Ramos (cell line): ENCODE data around the gene ZC3H18.
"Not testable (repeated sequence)": the region's sequence is repeated elsewhere in the genome, so short reads cannot be mapped to it uniquely, and the experiment has no call there.

Source experiments
- in situ Hi-C: fragments of 300-500 bp; cut with MboI; formaldehyde crosslinking; loops from one replicate; pipeline ENCODE4 v1.14.3; 2022; ENCODE audit warnings: low sequenced_read_pairs; ENCODE audit not compliant: unreplicated experiment

ZC3H18 gene

DNA sequence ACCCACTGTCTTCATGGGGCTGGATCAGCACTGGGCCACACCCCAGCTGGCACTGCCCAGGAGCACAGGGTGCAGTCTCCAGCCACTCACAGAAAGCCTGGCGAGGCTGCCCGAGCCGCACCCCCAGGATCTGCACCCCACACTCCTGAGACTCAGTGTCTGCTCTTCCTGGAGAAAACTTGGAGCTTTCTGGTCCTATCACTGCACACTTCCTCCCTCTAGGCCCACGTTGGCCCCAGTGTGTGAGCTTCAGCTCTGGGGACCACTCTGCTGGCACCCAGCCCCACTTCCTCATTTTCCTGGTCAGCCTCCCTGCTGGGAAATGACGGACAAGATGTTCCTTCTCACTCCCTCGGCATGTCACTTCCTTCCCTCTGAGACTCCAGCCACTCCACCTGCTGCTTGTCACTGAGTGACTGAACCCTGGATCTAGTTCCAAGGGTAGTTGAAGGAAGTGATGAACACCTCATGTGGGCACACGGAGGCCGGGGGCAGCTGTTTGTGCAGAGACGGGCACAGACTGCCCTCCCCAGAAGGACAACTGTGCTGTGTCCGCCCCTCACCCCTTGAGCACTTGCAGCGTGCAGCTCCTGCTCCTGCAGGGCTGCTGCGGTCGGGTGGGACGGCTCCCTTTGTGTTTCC is 29.0 kb downstream of the ZC3H18 start:
- in situ Hi-C loops: no loop called here

DNA sequence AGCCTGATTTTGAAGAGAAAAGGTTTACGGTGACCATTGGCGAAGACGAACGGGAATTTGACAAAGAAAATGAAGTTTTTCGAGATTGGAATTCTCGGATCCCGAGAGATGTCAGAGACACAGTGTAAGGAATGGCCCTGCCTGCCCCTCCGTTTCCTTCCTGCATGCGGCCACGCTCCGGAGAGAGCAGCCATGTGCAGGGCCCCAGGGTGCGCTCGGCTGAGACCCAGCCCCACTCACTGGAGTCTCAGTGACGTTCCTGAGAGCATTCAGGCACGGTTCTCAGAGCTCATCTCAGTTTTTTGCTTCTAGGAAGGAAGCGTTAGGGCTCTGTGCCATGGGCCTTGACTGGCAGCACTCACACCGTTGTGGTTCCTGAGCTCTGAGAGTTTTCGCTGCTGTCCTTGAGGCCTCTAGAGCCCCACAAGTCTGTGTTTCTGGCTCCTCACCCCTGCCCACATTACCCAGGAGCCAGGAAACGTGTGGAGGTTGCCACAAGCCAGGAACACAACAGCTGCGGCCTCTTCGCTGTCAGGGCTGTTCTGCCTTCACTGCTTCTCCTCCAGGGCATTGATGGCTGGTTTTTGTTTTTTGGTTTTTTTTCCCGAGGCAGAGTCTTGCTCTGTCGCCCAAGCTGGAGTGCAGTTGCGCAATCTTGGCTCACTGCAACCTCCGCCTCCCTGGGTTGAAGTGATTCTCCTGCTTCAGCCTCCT is 29.8 kb downstream of the ZC3H18 start:
- in situ Hi-C loops: no loop called here

DNA sequence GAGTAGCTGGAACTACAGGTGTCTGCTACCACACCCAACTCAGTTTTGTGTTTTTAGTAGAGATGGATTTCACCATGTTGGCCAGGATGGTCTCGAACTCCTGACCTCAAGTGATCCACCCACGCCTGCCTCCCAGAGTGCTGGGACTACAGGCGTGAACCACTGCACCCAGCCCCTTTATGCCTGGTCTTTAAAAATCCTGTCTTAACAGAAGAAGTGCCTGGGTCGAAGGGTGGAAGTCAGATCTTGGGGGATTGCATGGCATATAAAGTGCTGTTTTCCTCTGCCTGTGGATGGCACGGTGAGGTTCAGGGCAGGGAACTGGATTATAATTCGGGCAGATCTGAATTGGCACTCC is 30.3 kb downstream of the ZC3H18 start:
- in situ Hi-C loops: no loop called here

DNA sequence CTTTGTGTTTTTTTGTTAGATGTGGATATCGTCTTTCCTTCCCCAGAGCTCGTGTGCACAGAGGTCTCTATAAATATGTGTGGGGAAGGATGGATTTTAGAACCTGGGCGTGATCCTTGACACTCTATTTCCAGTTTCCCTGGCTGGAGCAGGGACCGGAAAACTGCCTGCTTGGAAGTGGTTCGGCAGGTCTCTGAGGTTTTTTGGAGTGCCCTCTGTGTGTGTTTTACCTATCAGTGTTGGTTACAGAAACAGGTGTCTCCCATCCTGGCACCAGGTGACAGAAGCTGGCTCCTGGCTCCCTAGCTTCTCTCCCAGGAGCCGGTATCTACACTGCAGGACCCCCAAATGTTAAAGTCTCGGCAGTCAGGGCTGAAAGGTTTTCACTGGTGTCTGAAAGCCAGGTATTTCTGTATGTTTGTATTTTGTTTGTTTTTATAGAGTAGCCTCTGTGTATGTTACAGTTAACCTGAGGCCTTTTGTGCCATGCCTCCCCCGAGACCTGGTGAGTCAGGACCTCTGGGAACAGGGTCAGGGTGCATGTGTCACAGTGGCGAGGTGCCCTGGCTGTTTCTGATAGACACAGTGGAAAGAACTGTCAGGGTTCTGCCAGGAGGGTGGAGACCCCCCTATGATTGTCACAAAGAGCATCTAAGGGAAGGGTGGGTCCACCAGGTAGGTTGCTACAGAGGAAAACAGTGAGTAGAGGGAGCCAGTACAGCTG is 31.3 kb downstream of the ZC3H18 start:
- in situ Hi-C loops: no loop called here

DNA sequence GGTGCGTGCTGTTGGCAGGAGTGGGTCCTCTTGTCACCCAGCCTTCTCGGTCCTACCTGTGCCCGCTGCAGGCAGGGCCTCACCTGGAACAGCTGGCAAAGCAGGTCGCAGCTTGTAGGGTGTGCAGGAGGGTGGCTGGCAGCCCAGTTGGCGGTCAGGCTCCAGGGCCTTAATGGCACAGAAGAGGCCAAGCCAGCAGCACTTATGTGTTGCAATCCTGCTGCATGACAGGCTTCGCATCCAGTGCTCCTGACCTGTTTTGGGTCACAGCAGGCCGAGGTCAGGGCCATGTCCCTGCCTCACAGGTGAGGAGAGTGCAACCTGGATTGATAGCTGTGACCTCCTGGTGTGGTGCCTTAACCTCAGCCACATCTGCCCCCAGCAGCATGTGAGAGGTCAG is 31.9 kb downstream of the ZC3H18 start:
- in situ Hi-C loops: no loop called here

DNA sequence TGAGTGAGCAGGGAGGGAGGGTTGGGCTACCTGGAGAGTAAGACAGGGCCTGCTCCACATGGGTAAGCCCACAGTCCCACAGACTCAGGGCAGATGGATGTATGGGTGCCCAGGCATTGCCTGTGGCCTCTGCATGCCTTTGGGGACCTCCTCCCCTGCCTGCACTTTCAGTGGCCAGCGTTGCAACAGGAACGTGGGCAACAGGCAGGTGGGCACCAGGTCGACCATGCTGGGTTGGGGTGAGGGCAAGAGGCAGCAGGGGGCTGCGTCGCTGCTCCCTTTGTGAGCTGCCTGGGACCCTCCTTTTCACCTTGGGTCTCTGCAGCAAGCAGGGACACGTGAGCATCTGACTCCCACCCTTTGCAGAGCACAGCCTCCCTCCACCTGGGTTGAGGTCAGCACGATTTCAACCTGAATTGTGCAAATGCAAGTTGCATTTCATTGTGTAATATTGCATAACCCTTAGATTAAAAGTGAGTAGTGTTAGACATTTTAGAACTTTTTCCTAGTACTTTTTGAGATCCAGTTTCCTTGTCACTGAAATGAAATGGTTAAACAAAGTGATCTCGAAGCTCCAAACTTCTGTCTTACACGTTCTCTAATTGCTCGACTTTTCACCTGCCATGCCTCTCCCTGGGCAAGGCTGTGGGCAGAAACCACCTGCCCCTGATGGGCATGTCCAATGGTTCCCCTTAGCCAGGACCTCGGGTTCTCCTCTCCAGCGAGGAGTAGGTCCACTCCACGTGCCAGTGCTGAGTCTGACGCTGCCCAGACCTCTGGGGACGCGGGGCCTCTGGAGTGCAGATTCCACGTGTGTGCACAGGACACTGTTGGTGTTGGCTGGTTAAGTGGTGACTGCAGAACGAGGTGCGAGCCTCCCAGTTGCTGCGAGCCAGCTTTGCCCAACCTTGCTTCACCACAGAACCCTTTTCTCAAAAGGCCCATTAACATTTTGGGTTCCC is 35.3 kb downstream of the ZC3H18 start:
- in situ Hi-C loops: no loop called here

DNA sequence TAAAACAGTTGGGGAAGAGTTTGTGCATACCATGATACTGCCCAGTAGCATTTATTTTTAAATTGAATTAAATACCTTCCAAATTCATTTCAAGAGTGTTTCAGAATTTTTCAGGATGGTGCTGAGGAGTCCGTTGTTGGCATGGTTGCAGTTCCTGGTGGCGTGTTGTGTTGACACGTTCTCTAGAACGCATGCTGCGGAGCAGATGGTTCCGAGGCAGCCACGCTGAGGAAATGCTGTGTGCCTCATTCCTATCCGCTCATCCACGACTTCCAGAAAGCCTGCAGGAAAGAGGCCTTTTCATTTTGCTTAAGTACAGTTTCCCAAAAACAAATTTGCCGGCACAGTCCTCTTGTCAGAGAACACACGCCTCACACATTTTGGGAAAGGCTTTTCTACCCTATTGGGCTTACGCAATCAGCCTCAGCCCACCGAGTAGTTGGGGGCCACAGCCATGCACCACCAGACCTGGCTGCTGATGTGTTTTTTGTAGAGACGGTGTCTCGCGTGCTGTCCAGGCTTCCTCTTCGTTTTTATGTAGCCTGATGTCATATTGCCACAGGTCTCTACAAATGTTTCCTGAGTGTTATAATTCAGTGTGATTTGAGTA is 36.0 kb downstream of the ZC3H18 start:
- in situ Hi-C loops: no loop called here

DNA sequence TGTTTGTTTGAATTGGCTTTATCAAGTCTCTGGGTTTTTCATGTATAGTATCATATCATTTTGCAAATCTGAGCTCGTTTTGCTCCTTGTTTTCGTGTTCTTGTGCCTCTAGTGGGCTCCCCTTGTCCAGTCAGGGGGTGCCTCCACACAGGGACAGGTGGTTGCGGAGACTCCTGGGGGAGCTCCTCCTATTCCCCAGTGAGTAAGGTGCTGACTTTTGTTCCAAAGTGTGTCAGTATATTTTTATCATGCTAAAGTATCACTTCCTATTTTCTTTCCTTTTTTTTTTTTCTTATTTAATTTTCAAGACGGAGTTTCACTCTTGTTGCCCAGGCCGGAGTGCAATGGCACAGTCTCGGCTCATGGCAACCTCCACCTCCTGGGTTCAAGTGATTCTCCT is 37.9 kb downstream of the ZC3H18 start:
- in situ Hi-C loops: no loop called here

DNA sequence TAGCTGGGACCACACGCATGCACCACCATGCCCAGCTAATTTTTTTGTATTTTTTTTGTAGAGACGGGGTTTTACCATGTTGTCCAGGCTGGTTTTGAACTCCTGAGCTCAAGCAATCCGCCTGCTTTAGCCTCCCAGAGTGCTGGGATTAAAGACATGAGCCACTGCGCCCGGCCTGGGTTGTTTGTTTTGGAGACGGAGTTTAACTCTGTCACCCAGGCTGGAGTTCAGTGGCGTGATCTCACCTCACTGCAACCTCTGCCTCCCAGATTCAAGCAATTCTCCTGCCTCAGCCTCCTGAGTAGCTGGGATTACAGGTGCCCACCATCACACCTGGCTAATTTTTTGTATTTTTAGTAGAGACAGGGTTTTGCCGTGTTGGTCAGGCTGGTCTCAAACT is 39.2 kb downstream of the ZC3H18 start:
- in situ Hi-C loops: not testable (repeated sequence)

DNA sequence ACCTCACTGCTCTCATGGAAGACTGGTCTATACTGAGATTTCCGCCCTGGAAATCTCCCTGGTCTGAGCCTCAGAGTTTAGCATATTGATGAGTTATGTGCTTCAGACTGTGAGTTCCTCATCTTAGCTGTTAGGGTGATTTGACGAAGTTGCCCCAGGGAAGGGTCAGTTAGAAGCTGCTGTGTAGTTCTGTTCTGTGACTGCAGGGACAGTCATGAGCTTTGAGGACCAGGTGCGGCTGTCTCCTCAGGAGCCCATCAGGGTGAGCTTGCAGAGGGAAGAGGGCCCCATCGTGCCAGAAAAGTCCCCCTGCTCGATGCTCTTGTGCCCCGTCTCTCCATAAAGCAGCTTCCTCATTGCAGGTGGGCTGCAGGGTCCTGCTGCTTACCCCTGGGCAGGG is 39.9 kb downstream of the ZC3H18 start:
- in situ Hi-C loops: no loop called here

DNA sequence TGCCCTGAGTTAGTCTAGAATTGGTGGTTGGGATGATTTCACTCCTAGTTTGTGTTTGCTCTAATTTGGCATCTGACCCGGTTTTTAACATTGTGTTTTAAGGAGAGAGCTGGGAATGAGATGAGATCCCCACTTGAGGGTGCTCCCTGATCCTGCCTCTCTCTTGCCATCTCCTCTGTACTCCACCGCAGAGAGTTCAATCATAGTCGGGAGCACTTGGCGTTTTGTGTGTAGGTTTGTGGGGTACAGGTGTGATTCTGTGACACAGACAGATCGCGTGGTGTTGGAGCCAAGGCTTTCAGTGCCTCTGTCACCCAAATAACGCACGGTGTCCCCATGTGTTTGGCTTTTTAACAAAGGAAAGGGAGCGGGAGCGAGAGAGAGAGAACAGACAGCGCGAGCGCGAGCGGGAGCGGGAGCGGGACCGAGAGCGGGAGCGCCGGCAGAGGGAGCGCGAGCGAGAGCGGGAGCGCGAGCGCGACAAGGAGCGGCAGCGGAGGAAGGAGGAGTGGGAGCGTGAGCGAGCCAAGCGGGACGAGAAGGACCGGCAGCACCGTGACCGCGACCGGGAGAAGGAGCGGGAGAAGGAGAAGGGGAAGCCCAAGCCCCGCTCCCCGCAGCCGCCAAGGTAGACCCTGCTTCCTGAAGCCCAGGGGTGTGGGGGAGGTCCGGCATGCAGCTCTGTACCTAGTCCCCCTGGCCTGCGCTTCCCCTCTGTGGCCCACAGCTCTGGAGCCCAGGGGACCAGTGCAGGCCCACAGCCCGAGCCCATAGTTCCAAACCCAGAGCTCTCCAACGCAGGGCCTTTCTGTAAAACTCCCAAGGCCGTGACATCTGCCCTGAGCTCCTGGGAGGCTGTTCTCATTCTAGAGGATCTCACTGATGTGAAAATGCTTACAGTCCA is 41.0 kb downstream of the ZC3H18 start:
- in situ Hi-C loops: no loop called here

DNA sequence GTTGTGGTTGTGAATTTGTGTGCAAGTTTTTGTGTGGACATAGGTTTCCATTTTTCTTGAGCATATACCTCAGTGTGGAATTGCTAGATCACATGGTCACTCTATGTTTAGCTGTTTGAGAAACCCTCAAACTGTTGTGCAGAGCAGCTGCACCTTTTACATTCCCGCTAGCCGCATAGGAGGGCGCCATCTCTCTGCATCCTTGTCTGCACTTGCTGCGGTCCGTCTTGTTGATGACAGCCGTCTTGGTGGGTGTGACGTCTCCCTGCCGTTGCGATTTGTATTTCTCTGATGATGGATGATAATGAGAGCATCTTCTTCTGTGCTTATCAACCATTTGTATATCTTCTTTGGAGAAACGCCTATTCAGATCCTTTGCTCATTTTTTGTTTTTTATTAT is 43.1 kb downstream of the ZC3H18 start:
- in situ Hi-C loops: no loop called here

DNA sequence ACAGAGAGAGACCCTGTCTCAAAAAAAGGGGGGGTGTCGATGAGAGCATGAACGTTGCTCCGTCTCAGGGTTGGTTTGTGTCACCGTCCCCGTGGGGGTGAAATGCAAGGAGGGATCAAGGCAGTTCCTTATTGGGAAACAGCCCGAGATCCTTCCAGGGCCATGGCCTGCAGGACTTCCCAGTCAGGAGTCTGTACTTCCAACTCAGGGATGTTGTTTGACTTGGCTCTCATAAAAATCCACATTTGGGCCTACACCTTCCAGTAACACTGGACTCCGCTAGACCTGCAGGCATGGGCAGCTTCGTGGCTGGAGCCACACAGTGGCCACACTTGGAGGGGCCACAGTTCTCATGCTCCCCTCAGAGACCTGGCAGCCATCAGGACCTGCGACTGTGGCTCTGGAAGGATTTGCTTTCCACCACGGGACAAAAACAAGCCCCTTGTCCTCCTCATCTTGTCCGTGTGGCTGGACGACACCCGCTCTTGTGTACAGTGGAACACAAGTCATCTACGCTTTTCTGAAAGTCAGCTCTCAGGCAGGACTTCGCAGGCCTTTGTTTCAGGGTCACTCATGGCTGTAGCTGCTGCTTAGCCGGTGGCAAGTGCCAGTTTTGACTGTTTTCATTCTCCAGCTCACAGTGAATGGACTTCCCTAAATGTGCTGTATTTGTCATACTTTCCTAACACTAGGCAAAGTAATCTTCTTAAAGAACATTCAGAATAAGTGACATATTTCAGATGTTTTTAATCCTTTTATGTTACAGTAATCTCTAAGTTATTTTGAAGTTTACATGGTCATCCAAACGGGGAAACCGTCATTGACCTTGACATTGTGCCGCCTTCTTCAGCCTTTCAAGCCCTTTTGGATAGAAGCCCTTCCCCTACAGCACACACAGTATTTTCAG is 44.0 kb downstream of the ZC3H18 start:
- in situ Hi-C loops: no loop called here

DNA sequence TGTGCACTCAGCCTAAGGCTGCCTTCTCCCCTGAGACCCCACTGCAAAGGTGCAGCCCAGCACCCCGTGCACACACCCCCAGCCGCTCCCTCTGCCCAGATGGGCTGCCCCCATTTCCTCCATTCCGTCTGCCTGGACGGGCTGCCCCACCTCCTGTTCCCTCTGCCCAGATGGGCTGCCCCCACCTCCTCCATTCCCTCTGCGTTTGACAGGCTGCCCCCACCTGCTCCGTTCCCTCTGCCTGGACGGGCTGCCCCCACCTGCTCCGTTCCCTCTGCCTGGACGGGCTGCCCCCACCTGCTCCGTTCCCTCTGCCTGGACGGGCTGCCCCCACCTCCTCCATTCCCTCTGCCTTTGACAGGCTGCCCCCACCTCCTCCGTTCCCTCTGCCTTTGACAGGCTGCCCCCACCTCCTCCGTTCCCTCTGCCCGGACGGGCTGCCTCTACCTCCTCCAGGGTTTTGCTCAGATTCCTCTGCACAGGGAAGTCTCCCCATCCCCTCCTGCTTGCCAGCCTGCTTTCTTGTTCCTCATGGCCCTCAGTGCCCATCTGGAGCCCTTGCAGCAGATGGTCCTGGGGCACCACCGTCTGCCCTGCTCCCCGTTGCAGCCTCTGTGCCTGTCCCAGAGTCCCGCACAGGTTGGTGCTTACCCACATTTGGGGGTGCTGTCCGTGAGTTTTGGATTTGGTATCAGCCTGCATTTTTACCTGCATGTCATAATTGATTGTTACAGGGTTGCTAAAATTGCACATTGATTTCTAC is 44.8 kb downstream of the ZC3H18 start:
- in situ Hi-C loops: no loop called here

DNA sequence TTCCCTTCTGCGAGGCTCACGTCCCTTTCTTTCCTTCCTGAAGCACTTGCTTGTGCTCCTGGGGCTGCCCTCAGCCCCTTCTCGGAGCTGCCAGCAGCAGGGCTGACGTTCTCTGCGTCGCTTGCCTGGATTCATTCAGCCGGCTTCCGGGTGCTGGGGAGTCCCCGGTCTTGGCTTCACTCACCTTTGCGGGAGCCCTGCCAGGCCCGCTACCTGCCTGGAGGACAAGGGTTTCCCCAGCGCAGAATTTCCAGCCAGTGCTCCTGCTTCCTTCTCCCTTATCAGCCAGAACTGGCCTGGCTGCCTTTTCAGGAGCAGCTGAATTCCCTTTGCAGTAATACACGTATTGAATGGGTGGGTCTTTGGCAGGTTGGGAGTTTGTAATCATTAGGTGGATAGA is 46.1 kb downstream of the ZC3H18 start:
- in situ Hi-C loops: no loop called here

DNA sequence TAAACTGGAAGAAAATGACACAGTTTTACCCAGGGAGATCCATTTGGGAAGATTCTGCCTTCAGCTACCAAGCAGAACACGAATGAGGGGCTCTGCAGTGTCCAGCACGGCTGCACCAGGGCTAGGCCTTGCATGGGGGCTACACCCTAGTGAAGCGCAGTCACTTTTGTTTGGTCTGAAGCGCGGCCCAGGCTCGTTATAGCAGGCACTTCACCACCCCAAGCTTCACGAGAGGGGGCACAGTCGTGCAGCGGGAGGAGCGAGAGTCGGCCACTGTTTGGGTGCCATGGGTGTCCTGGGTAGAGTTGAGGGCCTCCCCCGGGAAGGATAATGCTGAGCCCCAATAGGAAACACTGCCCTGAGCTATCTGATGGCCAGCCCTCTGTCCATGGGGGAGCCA is 46.5 kb downstream of the ZC3H18 start:
- in situ Hi-C loops: no loop called here

DNA sequence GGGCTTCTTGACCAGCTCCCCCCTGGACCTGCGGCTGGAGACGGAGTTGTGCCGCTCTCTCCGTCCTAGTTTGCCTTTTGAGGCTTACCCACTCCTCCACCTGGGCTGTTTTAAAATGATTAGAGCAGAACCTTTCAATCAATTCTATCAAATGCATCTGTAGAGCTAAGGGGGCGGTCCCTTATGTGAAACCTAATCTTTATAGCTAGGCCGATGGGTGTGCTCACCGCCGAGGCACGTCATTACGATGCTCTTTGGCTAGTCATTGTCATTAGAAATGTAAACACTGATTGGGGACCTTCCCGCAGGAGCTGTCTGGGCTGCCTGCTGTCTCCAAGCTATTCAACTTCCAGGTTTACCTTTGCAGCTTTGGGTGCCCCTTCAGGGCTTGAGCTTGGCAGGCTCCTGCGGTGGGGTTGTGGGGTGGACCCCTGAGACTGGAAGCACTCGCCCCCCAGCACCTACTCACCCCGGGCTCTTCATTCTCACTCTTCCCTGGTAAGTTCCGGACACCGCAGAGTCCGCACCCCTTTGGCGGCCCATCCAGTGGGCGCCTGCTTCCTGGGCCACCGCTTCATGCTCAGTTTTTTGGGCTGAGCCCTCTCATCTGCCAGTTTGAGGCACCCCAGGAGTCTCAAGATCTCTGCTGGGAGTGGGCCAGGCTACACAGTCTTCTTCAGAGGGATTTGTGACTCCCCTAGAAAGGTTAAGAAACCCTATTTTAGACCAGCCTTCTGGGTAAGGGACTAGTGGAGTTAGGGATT is 47.2 kb downstream of the ZC3H18 start:
- in situ Hi-C loops: no loop called here
